Activated gamma-delta T cell treated with anti-CD3 and anti-CD28 coated beads, Interleukin-2, amount 50 U/mL, for 16 hours (primary cell): ENCODE results near the gene SATB1.
A peak's percentile ranks its signal among the peaks of the same experiment; 100 is the strongest.

Experiments
- DNase-seq: peaks from one replicate; pipeline ENCODE4 v3.0.0-alpha.2; 2020; ENCODE audit warnings: low read depth

Gene SATB1

GRCh38 chr3:18431266-18431665 lies 6.1 kb upstream of the SATB1 start:
- DNase-seq: no peak

GRCh38 chr3:18428991-18429745 lies 4.0 kb upstream of the SATB1 start:
- no peak for DNase-seq

GRCh38 chr3:18428036-18428435 lies 2.9 kb upstream of the SATB1 start:
- DNase-seq: no peak

GRCh38 chr3:18426597-18427193 lies 1.6 kb upstream of the SATB1 start:
- no peak for DNase-seq

- DNase-seq: peak; percentile 64
Measured at GRCh38 chr3:18425641-18426257, 610 bp upstream of the SATB1 start.

- no peak for DNase-seq
Measured at GRCh38 chr3:18424213-18424728, 868 bp downstream of the SATB1 start.

- no peak for DNase-seq
Measured at GRCh38 chr3:18423401-18424212, 1.5 kb downstream of the SATB1 start.

GRCh38 chr3:18422972-18423371 lies 2.2 kb downstream of the SATB1 start:
- no peak for DNase-seq

- DNase-seq: no peak
Measured at GRCh38 chr3:18420555-18420954, 4.6 kb downstream of the SATB1 start.

GRCh38 chr3:18419232-18419631 lies 5.9 kb downstream of the SATB1 start:
- no peak for DNase-seq

GRCh38 chr3:18417904-18418572 lies 7.1 kb downstream of the SATB1 start:
- DNase-seq: no peak

GRCh38 chr3:18416332-18416731 lies 8.8 kb downstream of the SATB1 start:
- DNase-seq: no peak

- no peak for DNase-seq
Measured at GRCh38 chr3:18415839-18416238, 9.3 kb downstream of the SATB1 start.

- no peak for DNase-seq
Measured at GRCh38 chr3:18415167-18415566, 10.0 kb downstream of the SATB1 start.

GRCh38 chr3:18412684-18413083 lies 12.5 kb downstream of the SATB1 start:
- DNase-seq: no peak

GRCh38 chr3:18411541-18411940 lies 13.6 kb downstream of the SATB1 start:
- DNase-seq: no peak

GRCh38 chr3:18410205-18410604 lies 14.9 kb downstream of the SATB1 start:
- DNase-seq: no peak

- no peak for DNase-seq
Measured at GRCh38 chr3:18409266-18409665, 15.9 kb downstream of the SATB1 start.

GRCh38 chr3:18405141-18405540 lies 20.0 kb downstream of the SATB1 start:
- DNase-seq: no peak

- no peak for DNase-seq
Measured at GRCh38 chr3:18403061-18403460, 22.1 kb downstream of the SATB1 start.

GRCh38 chr3:18402239-18402799 lies 22.8 kb downstream of the SATB1 start:
- no peak for DNase-seq
